GM23248 (cell line): ENCODE data around the gene GAMT. TPM values are rescaled to one million over a fixed set of nuclear protein-coding genes. Genes with fewer than 3 reads are reported as not detected.
A peak's percentile ranks its signal among the peaks of the same experiment; 100 is the strongest.

Experiments used
- DNase-seq: peaks from one replicate; pipeline ENCODE4 v3.0.0-alpha.2; 2015
- H2AFZ ChIP-seq: fragments of 200-600 bp; sonication (generic); 2 replicates; pipeline ENCODE4 v1.6.1; 2016; ENCODE audit warnings: antibody characterized with exemption
- H3F3A ChIP-seq: fragments of 200-600 bp; sonication (generic); 2 replicates; pipeline ENCODE4 v1.6.1; 2016; ENCODE audit warnings: mild to moderate bottlenecking, antibody characterized with exemption, mixed run types; ENCODE audit not compliant: insufficient read depth
- H3K27ac ChIP-seq: fragments of 200-600 bp; sonication (generic); 2 replicates; pipeline ENCODE4 v1.5.1; 2016; ENCODE audit warnings: mild to moderate bottlenecking
- H3K27me3 ChIP-seq: fragments of 200-600 bp; sonication (generic); replicated peaks from 2 replicates; pipeline ENCODE4 v1.6.1; 2016; ENCODE audit warnings: mild to moderate bottlenecking; ENCODE audit not compliant: insufficient read depth
- H3K36me3 ChIP-seq: fragments of 200-600 bp; sonication (generic); 2 replicates; pipeline ENCODE4 v1.6.1; 2016; ENCODE audit warnings: low read depth, mild to moderate bottlenecking
- H3K4me1 ChIP-seq: fragments of 200-600 bp; sonication (generic); 2 replicates; pipeline ENCODE4 v1.6.1; 2016; ENCODE audit warnings: mild to moderate bottlenecking; ENCODE audit not compliant: insufficient read depth
- H3K4me2 ChIP-seq: fragments of 200-600 bp; sonication (generic); one replicate; pipeline ENCODE4 v1.6.1; 2016; ENCODE audit warnings: mild to moderate bottlenecking; ENCODE audit not compliant: unreplicated experiment
- H3K4me3 ChIP-seq: fragments of 200-600 bp; sonication (generic); 2 replicates; pipeline ENCODE4 v1.5.1; 2016; ENCODE audit warnings: mild to moderate bottlenecking
- H3K79me2 ChIP-seq: fragments of 200-600 bp; sonication (generic); 2 replicates; pipeline ENCODE4 v1.6.1; 2016; ENCODE audit warnings: mild to moderate bottlenecking; ENCODE audit not compliant: insufficient read depth
- H3K9ac ChIP-seq: fragments of 200-600 bp; sonication (generic); 2 replicates; pipeline ENCODE4 v1.6.1; 2016; ENCODE audit warnings: mild to moderate bottlenecking
- H3K9me2 ChIP-seq: fragments of 200-600 bp; sonication (generic); 2 replicates; pipeline ENCODE4 v1.6.1; 2016; ENCODE audit warnings: mixed run types, mild to moderate bottlenecking, moderate library complexity; ENCODE audit not compliant: insufficient read depth
- H3K9me3 ChIP-seq: fragments of 200-600 bp; sonication (generic); one replicate; pipeline ENCODE4 v1.6.1; 2017; ENCODE audit warnings: low read depth
- H4K20me1 ChIP-seq: fragments of 200-600 bp; sonication (generic); 2 replicates; pipeline ENCODE4 v1.6.0; 2016; ENCODE audit not compliant: insufficient read depth
- EZH2 ChIP-seq: fragments of 200-600 bp; sonication (generic); IDR thresholded peaks from 2 replicates; pipeline ENCODE4 v1.6.1; 2018; ENCODE audit warnings: antibody characterized with exemption, mild to moderate bottlenecking; ENCODE audit not compliant: insufficient read depth, poor library complexity, severe bottlenecking
- EZH2phosphoT487 ChIP-seq: fragments of 200-600 bp; sonication (generic); IDR thresholded peaks from 2 replicates; pipeline ENCODE4 v1.6.1; 2018; ENCODE audit warnings: antibody characterized with exemption, moderate library complexity, mild to moderate bottlenecking, low read depth; ENCODE audit not compliant: insufficient read depth
- WGBS, 2 experiments: methylation state at CpG; one replicate each; pipeline ENCODE4 v1.1.6; 2015 to 2017; ENCODE audit warnings: low lambda C conversion rate in 2 of 2, low coverage in 1 of 2; ENCODE audit errors: missing lambda C conversion rate in 2 of 2; 5-methylcytosine and 5-hydroxymethylcytosine counted together
- in situ Hi-C: fragments of 300-500 bp; cut with MboI; formaldehyde crosslinking; loops from 2 replicates; pipeline ENCODE4 v1.15.0; 2020
- polyA plus RNA-seq: library from polyadenylated mRNA; unstranded; fragments of >200 nt; fragmentation: Nextera tagmentation; extraction: Ambion mirVana; gene quantifications from 2 replicates; pipeline ENCODE4 v1.2.1, GENCODE V29; 2016
- total RNA-seq: library from RNA; depleted of rRNA; stranded (reverse); fragments of >200 nt; shearing (Covaris generic); gene quantifications from 2 replicates; pipeline ENCODE4 v1.2.3, GENCODE V29; 2014

Gene GAMT
- total and polyA plus RNA-seq, 2 experiments from 2014 or later, result 43.1 to 43.7 TPM

DNA sequence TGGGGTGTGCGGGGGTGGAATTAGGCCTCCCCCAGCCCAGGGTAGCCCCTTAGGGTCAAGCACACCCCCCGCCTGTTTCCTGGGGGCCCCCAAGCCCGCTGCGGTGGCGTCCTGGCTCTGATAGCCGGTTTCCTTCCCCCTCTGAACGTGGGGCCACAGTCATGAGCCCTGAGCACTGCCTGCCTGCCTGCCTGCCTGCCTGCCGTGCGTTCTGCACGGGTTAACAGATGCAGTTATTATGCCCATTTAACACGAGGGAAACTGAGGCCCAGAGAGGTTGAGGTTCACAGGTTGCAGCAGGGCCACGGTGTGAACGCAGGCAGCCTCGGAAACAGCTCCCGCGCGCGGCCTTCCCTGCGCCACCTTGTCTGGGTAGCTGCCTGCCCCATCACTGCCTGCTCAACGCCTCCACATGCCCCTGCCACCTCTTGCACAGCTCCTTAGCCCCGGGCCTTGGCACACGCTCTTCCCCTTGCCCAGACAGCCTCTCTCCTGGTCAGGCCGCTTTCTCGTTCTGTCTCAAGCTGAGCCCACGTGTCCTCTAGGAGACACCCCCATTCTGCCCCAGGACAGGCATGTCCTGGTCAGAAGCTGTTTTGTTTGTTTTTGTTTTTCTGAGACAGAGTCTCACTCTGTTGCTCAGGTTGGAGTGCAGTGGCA lies 1.2 kb upstream of the GAMT start:
- DNase-seq, result no peak

DNA sequence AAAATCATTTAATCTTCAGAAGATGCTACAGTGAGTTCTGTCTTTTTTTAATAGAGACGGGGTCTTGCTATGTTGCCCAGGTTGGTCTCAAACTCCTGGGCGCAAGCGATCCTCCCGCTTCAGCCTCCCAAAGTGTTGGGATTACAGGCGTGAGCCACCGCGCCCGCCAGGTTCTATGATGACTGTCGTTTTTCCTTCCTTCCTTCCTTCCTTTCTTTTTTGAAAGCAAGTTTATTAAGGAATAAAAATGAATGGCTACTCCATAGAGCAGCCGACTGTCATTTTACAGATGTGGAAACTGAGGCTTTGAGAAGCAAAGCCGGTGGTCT lies 511 bp upstream of the GAMT start:
- Histone ChIP-seq H3K27me3 (no peaks in the 10 kb centered on the region), H3K4me3 (peak overlapping the region; percentile 80), H3K4me1 (0 out of 2 replicates have a peak, but pooled peaks cover 3% of the 10 kb centered on the region), H3K9ac (peak overlapping the region; percentile 61), H3K79me2 (no peaks in the 10 kb centered on the region), H2AFZ (peak overlapping the region; percentile 65), H4K20me1 (no peaks in the 10 kb centered on the region), H3F3A (no peaks in the 10 kb centered on the region), H3K9me2 (no peaks in the 10 kb centered on the region), H3K4me2 (peak overlapping the region; percentile 87), H3K9me3 (no peaks in the 10 kb centered on the region), H3K36me3 (no peaks in the 10 kb centered on the region), H3K27ac (no peak overlapping the region)
- in situ Hi-C loops, result no loop called here
- TF ChIP-seq EZH2phosphoT487 (no peak), EZH2 (no peak)
- 56 to 61% methylated on average over 11 of the region's 11 CpGs for WGBS, 2 experiments
- no peak for DNase-seq

More for the DNA sequence above, 1.2 kb upstream of the GAMT start:
- Histone ChIP-seq H3K4me1 (0 out of 2 replicates have a peak, but pooled peaks cover 3% of the 10 kb centered on the region), H3K9me3 (no peaks in the 10 kb centered on the region), H3K4me3 (no peak overlapping the region), H3K9ac (no peak overlapping the region), H3K36me3 (no peaks in the 10 kb centered on the region), H3K79me2 (no peaks in the 10 kb centered on the region), H2AFZ (0 out of 2 replicates have a peak overlapping the region, but pooled peaks have one; percentile 13), H3K9me2 (no peaks in the 10 kb centered on the region), H4K20me1 (no peaks in the 10 kb centered on the region), H3K27ac (no peak overlapping the region), H3K4me2 (no peak overlapping the region), H3F3A (no peaks in the 10 kb centered on the region), H3K27me3 (no peaks in the 10 kb centered on the region)
- 68 to 73% methylated on average over 25 of the region's 25 CpGs for WGBS, 2 experiments
- in situ Hi-C loops, result no loop called here
- no peak for TF ChIP-seq EZH2
- TF ChIP-seq EZH2phosphoT487, result no peak

- Histone ChIP-seq H3K79me2 (no peaks in the 10 kb centered on the region), H3K9me3 (no peaks in the 10 kb centered on the region), H3K9me2 (no peaks in the 10 kb centered on the region), H4K20me1 (no peaks in the 10 kb centered on the region), H3K4me2 (peak overlapping the region; percentile 87), H3F3A (no peaks in the 10 kb centered on the region), H3K4me1 (0 out of 2 replicates have a peak, but pooled peaks cover 7% of the 10 kb centered on the region), H3K27ac (no peak overlapping the region), H2AFZ (peak overlapping the region; percentile 65), H3K27me3 (no peaks in the 10 kb centered on the region), H3K36me3 (no peaks in the 10 kb centered on the region), H3K9ac (peak overlapping the region; percentile 61), H3K4me3 (peak overlapping the region; percentile 80)
- WGBS, 2 experiments, result 18 to 19% methylated on average over 36 of the region's 36 CpGs
- TF ChIP-seq EZH2phosphoT487, result no peak
- no peak for TF ChIP-seq EZH2
- peak; percentile 64 for DNase-seq
- in situ Hi-C loops, result no loop called here
These were observed 833 bp downstream of the GAMT start for GRCh38 chr19:1400281-1401137.

DNA sequence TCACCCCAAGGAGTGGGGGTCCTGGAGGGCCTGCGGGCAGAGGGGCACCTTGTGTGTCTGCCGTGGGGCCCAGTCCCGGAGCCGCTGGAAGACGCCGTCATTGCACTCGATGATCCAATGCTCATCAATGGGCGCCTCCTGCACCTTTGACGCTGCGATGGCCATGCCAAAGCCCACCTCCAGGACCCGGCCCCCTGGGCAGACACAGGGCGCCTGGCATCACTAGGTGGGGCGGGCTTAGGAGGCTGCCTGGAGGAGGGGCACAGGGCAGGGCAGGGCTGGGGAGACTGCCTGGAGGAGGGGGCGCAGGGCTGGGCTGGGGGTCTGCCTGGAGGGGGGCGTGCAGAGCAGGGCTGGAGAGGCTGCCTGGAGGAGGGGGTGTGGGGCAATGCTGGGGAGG lies 1.6 kb downstream of the GAMT start:
- H3K27ac ChIP-seq, result no peak overlapping the region
- no peak overlapping the region for H3K9ac ChIP-seq
- no peaks in the 10 kb centered on the region for H4K20me1 ChIP-seq
- no peaks in the 10 kb centered on the region for H3K9me3 ChIP-seq
- 0 out of 2 replicates have a peak, but pooled peaks cover 7% of the 10 kb centered on the region for H3K4me1 ChIP-seq
- DNase-seq, result no peak
- H3K4me2 ChIP-seq, result no peak overlapping the region
- H3K9me2 ChIP-seq, result no peaks in the 10 kb centered on the region
- H3K79me2 ChIP-seq, result no peaks in the 10 kb centered on the region
- H3K27me3 ChIP-seq, result no peaks in the 10 kb centered on the region
- H3F3A ChIP-seq, result no peaks in the 10 kb centered on the region
- TF ChIP-seq EZH2, result no peak
- TF ChIP-seq EZH2phosphoT487, result no peak
- no peaks in the 10 kb centered on the region for H3K36me3 ChIP-seq
- in situ Hi-C loops, result no loop called here
- 85 to 86% methylated on average over 13 to 15 of the region's 15 CpGs for WGBS, 2 experiments
- no peak overlapping the region for H3K4me3 ChIP-seq
- H2AFZ ChIP-seq, result no peak overlapping the region
